ENCODE results near the gene CTSA. TPM values are rescaled to one million over a fixed set of nuclear protein-coding genes. Genes with fewer than 3 reads are reported as not detected.
A peak's percentile ranks its signal among the peaks of the same experiment; 100 is the strongest.

CTSA gene
- total and polyA plus RNA-seq, 2 of the 4 experiments (the other 2 are of a cell fraction): 19.0 to 312 TPM

DNA sequence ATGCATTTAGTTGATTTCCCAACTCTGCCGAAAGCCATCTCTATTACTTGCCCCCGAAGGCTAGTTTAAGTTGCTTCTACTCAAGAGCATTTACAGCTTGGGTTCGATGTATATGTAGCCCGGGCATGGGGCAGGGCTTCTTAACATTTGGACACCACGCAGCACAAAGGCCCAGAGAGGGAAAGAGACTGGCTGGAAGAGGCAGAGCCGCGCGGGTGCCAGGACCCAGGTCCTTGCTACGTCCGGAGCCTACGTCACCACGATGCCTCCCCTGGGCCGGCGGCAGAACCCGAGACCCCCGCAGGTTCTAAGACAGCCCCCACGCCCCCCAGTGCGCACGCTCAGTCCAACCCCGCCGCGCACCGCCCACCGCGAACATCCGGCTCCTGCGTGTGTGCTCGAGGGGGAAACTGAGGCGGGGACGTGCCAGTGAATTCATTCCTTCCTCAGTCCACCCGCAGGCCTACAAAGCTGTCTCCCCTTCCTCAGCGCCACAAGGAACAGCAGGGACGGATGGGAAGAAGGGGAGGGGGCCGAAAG is 43.0 kb downstream of the CTSA start:
- peak overlapping the region; percentile 99 for H3K27ac ChIP-seq (ENCODE audit: insufficient read depth, low read length)
- H3K56ac ChIP-seq (ENCODE audit: extremely low read depth, insufficient read depth, low read length): peak overlapping the region; percentile 98
- H2AK5ac ChIP-seq (ENCODE audit: low read depth, low read length): peak overlapping the region; percentile 99
- peak overlapping the region; percentile 100 for H2BK5ac ChIP-seq (ENCODE audit: low read depth, low read length, poor library complexity, severe bottlenecking)
- intact Hi-C loops (cut with micrococcal nuclease) (loop anchor here (2.0 to 10.0 kb wide), 3 partner anchors 43 to 99 kb away; partner anchors contain the start of genes ACOT8, CTSA, NEURL2 and SNX21), in situ Hi-C loops (cut with MboI; ENCODE audit: low sequenced_read_pairs) (no loop called here), dilution Hi-C loops (cut with HindIII; ENCODE audit: low sequenced_read_pairs, unreplicated experiment) (no loop called here)
- BruUV-seq (replicated peaks): no TSS peak
- peak overlapping the region; percentile 96 for H3K18ac ChIP-seq (ENCODE audit: low read depth, low read length)
- DNase-seq: peak; percentile 31
- H3K9me3 ChIP-seq (ENCODE audit: control insufficient read depth, insufficient read depth, low read length): no peaks in the 10 kb centered on the region
- peak overlapping the region; percentile 85 for H3K4me3 ChIP-seq (ENCODE audit: insufficient read depth, low read depth, low read length)
- peaks cover 5% of the 10 kb centered on the region for H3K4me1 ChIP-seq (ENCODE audit: control insufficient read depth, insufficient read depth, low read length)
- 0% methylated on average over 2 of the region's 34 CpGs; no CpG with 5 or more reads in 1 of the 2 experiments for WGBS, 2 experiments (ENCODE audit: extremely low coverage in 2 of 2, insufficient read length in 1 of 2)
- peak overlapping the region; percentile 100 for H3K4ac ChIP-seq (ENCODE audit: low read depth, low read length)
- peak overlapping the region; percentile 99 for H3K14ac ChIP-seq (replicated peaks; ENCODE audit: low read depth, low read length)
- H3K79me1 ChIP-seq (ENCODE audit: low read depth in 1 of 2, low read length in 2 of 2): peaks cover 35 to 70% of the 10 kb centered on the region in 2 experiments
- peak overlapping the region; percentile 97 for H3K4me2 ChIP-seq (ENCODE audit: low read depth, low read length)
- peak overlapping the region; percentile 100 for H2AK9ac ChIP-seq (replicated peaks; ENCODE audit: low read depth, low read length, poor library complexity)
- H4K5ac ChIP-seq (ENCODE audit: low read depth, low read length): peak overlapping the region; percentile 98
- H4K20me1 ChIP-seq (ENCODE audit: insufficient read depth, low read length): peaks cover 19% of the 10 kb centered on the region
- H2AFZ ChIP-seq (replicated peaks; ENCODE audit: low read length, poor library complexity): peak overlapping the region; percentile 99
- H3K9ac ChIP-seq (ENCODE audit: low read depth, low read length): peak overlapping the region; percentile 99
- H2BK120ac ChIP-seq (ENCODE audit: low read depth, low read length): peak overlapping the region; percentile 91
- no peak overlapping the region for H2BK20ac ChIP-seq (ENCODE audit: low read depth, low read length)
- no peaks in the 10 kb centered on the region for H3K27me3 ChIP-seq (ENCODE audit: control insufficient read depth, insufficient read depth, low read length)
- H4K91ac ChIP-seq (ENCODE audit: insufficient read depth, low read depth, low read length): peak overlapping the region; percentile 100
- peaks cover 13% of the 10 kb centered on the region for H3K36me3 ChIP-seq (ENCODE audit: control insufficient read depth, insufficient read depth, low read length)
- peak; percentile 12 for ATAC-seq (ENCODE audit: low read depth)
- peak overlapping the region; percentile 98 to 100 for H4K8ac ChIP-seq (ENCODE audit: low read depth in 2 of 2, low read length in 2 of 2)
- ChIA-PET POLR2A (ENCODE audit: unreplicated experiment) (interaction anchor here (0.9 to 1.2 kb wide), 3 partner anchors 10 to 67 kb away, joined by 3 to 4 read pairs (median 3); no protein-coding TSS in a partner anchor), CTCF (interaction anchor here (0.8 to 1.5 kb wide), 2 partner anchors 42 to 135 kb away, joined by 3 to 6 read pairs; no protein-coding TSS in a partner anchor)
- H3K23ac ChIP-seq (ENCODE audit: low read depth, low read length): peak overlapping the region; percentile 78
- peak overlapping the region; percentile 89; the same call in 1 of the 3 replicates for H2BK15ac ChIP-seq (ENCODE audit: low read depth, low read length)
- 0 out of 2 replicates have a peak, but pooled peaks cover 4% of the 10 kb centered on the region for H3K9me1 ChIP-seq (ENCODE audit: insufficient read depth, low read length)
- TF ChIP-seq RCOR1 (IDR thresholded peaks at IDR 0.05; ENCODE audit: insufficient replicate concordance, low read length) (no peak), CEBPB (IDR thresholded peaks at IDR 0.05; ENCODE audit: low read depth, low read length) (no peak), NFE2L2 (IDR thresholded peaks at IDR 0.05; ENCODE audit: low read depth, low read length) (no peak), MAZ (IDR thresholded peaks at IDR 0.05; ENCODE audit: borderline replicate concordance, low read depth, low read length) (no peak), MAFK (IDR thresholded peaks at IDR 0.05; ENCODE audit: low read depth, low read length) (no peak), RFX5 (IDR thresholded peaks at IDR 0.05; ENCODE audit: low read depth, low read length) (no peak), BHLHE40 (IDR thresholded peaks at IDR 0.05; ENCODE audit: low read depth, low read length) (no peak), POLR2A (IDR thresholded peaks at IDR 0.05; ENCODE audit: low read depth, low read length) (no peak), CHD1 (IDR thresholded peaks at IDR 0.05; ENCODE audit: low read depth, low read length) (no peak), RAD21 (IDR thresholded peaks at IDR 0.05; ENCODE audit: low read length) (no peak), SMC3 (IDR thresholded peaks at IDR 0.05; ENCODE audit: low read depth, low read length) (no peak), MXI1 (IDR thresholded peaks at IDR 0.05; ENCODE audit: borderline replicate concordance, low read depth, low read length) (no peak), FOS (IDR thresholded peaks at IDR 0.05; ENCODE audit: low read depth, low read length) (no peak)
- TF ChIP-seq, protein P1, sequence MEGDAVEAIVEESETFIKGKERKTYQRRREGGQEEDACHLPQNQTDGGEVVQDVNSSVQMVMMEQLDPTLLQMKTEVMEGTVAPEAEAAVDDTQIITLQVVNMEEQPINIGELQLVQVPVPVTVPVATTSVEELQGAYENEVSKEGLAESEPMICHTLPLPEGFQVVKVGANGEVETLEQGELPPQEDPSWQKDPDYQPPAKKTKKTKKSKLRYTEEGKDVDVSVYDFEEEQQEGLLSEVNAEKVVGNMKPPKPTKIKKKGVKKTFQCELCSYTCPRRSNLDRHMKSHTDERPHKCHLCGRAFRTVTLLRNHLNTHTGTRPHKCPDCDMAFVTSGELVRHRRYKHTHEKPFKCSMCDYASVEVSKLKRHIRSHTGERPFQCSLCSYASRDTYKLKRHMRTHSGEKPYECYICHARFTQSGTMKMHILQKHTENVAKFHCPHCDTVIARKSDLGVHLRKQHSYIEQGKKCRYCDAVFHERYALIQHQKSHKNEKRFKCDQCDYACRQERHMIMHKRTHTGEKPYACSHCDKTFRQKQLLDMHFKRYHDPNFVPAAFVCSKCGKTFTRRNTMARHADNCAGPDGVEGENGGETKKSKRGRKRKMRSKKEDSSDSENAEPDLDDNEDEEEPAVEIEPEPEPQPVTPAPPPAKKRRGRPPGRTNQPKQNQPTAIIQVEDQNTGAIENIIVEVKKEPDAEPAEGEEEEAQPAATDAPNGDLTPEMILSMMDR (conservative IDR thresholded peaks at IDR 0.05; ENCODE audit: low read depth, low read length): no peak
- TF ChIP-seq, protein P2, sequence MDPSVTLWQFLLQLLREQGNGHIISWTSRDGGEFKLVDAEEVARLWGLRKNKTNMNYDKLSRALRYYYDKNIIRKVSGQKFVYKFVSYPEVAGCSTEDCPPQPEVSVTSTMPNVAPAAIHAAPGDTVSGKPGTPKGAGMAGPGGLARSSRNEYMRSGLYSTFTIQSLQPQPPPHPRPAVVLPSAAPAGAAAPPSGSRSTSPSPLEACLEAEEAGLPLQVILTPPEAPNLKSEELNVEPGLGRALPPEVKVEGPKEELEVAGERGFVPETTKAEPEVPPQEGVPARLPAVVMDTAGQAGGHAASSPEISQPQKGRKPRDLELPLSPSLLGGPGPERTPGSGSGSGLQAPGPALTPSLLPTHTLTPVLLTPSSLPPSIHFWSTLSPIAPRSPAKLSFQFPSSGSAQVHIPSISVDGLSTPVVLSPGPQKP (IDR thresholded peaks at IDR 0.05; ENCODE audit: borderline replicate concordance, low read depth, low read length): no peak
